H1 (cell line): ENCODE data around the gene SLC25A22. TPM values are rescaled to one million over a fixed set of nuclear protein-coding genes. Genes with fewer than 3 reads are reported as not detected.

Experiments
- CTCF ChIA-PET: fragments of 300-600 bp; sonication (Branson Sonifier 250); formaldehyde crosslinking; loops from one replicate; lab custom pipeline; 2021; ENCODE audit not compliant: partially characterized antibody; lab: Charles Lee
- POLR2A ChIA-PET: fragments of 300-600 bp; sonication (Branson Sonifier 250); formaldehyde crosslinking; loops from one replicate; lab custom pipeline; 2021; ENCODE audit warnings: inconsistent platforms; ENCODE audit not compliant: partially characterized antibody; lab: Charles Lee
- DNase-seq, 2 experiments: peaks; one replicate each; pipeline versions ENCODE4 v3.0.0 to v3.0.0-alpha.2; 2010 to 2022; ENCODE audit warnings: low spot score in 2 of 2, low read depth in 1 of 2, mixed read lengths in 1 of 2
- FAIRE-seq: peaks from 2 replicates; lab custom pipeline; 2011; peaks lifted over from hg19 to GRCh38; lab: Jason Lieb, UNC
- H2AFZ ChIP-seq: 2 replicates; pipeline ENCODE4 v1.8.1; 2012; ENCODE audit warnings: low read length, inconsistent platforms
- H2AK5ac ChIP-seq: 2 replicates; pipeline ENCODE4 v1.6.1; 2013; ENCODE audit warnings: low read depth, low read length
- H2BK120ac ChIP-seq: replicated peaks from 2 replicates; pipeline ENCODE3; 2013; ENCODE audit warnings: low read depth, low read length, inconsistent platforms
- H2BK12ac ChIP-seq: 2 replicates; pipeline ENCODE4 v1.6.1; 2013; ENCODE audit warnings: low read depth, low read length
- H2BK15ac ChIP-seq: 2 replicates; pipeline ENCODE4 v1.6.1; 2013; ENCODE audit warnings: low read length
- H2BK20ac ChIP-seq: 2 replicates; pipeline ENCODE4 v1.6.1; 2013; ENCODE audit warnings: low read length
- H2BK5ac ChIP-seq: 2 replicates; pipeline ENCODE4 v1.6.1; 2013; ENCODE audit warnings: low read depth, low read length
- H3K14ac ChIP-seq: 2 replicates; pipeline ENCODE4 v1.6.1; 2013; ENCODE audit warnings: inconsistent platforms; ENCODE audit not compliant: insufficient read length
- H3K18ac ChIP-seq: 2 replicates; pipeline ENCODE4 v1.6.1; 2013; ENCODE audit warnings: low read length; ENCODE audit errors: extremely low read depth
- H3K23ac ChIP-seq: 2 replicates; pipeline ENCODE4 v1.6.1; 2013; ENCODE audit warnings: inconsistent platforms; ENCODE audit not compliant: insufficient read length
- H3K23me2 ChIP-seq: 2 replicates; pipeline ENCODE4 v1.6.1; 2013; ENCODE audit warnings: low read depth, low read length
- H3K27ac ChIP-seq: 2 replicates; pipeline ENCODE4 v1.6.1; 2011; ENCODE audit warnings: low read depth, low read length, inconsistent platforms
- H3K27me3 ChIP-seq, 4 experiments: replicated peaks in 1 of 4; 1 replicate in 1 of 4; 2 replicates in 3 of 4; pipeline versions ENCODE4 v1.6.1 to v1.8.1; 2011 to 2013; ENCODE audit warnings: low read length in 3 of 4, mild to moderate bottlenecking in 3 of 4, inconsistent platforms in 2 of 4, mixed read lengths in 2 of 4, moderate library complexity in 1 of 4; ENCODE audit not compliant: control insufficient read depth in 3 of 4, insufficient read depth in 3 of 4; ENCODE audit errors: extremely low read depth in 1 of 4
- H3K36me3 ChIP-seq, 4 experiments: 2 replicates each; pipeline versions ENCODE4 v1.6.1 to v1.8.1; 2011 to 2013; ENCODE audit warnings: mild to moderate bottlenecking in 4 of 4, low read length in 3 of 4, moderate library complexity in 2 of 4, control low read depth in 1 of 4, inconsistent platforms in 1 of 4; ENCODE audit not compliant: insufficient read depth in 4 of 4, control insufficient read depth in 2 of 4
- H3K4ac ChIP-seq: replicated peaks from 2 replicates; pipeline ENCODE3; 2013; ENCODE audit warnings: low read length, low read depth, mixed read lengths, inconsistent platforms; ENCODE audit not compliant: insufficient read length
- H3K4me1 ChIP-seq, 4 experiments: replicated peaks in 1 of 4; 1 replicate in 1 of 4; 2 replicates in 3 of 4; pipeline versions ENCODE4 v1.6.1 to v1.8.1; 2011 to 2013; ENCODE audit warnings: low read length in 3 of 4, inconsistent platforms in 2 of 4, mixed read lengths in 1 of 4; ENCODE audit not compliant: insufficient read depth in 4 of 4, control insufficient read depth in 3 of 4
- H3K4me2 ChIP-seq, 2 experiments: 2 replicates each; pipeline versions ENCODE4 v1.6.1 to v1.8.1; 2011 to 2013; ENCODE audit warnings: low read depth in 2 of 2, low read length in 2 of 2, control low read depth in 1 of 2, inconsistent platforms in 1 of 2, mild to moderate bottlenecking in 1 of 2; ENCODE audit not compliant: insufficient read depth in 1 of 2
- H3K4me3 ChIP-seq, 4 experiments: fragments of 200-600, 300-600 bp in 1 of 4; sonication (generic), shearing (Covaris generic), sonication (Bioruptor Twin) in 1 of 4; 2 replicates each; pipeline versions ENCODE4 v1.5.1 to v1.8.1; 2011 to 2016; ENCODE audit warnings: low read length in 4 of 4, low read depth in 3 of 4, control low read depth in 2 of 4, inconsistent platforms in 2 of 4, mild to moderate bottlenecking in 2 of 4, mixed read lengths in 1 of 4, moderate library complexity in 1 of 4; ENCODE audit not compliant: insufficient read depth in 2 of 4; ENCODE audit errors: extremely low read depth in 1 of 4
- H3K56ac ChIP-seq: replicated peaks from 2 replicates; pipeline ENCODE3; 2013; ENCODE audit warnings: low read depth, mild to moderate bottlenecking, mixed read lengths, low read length, inconsistent platforms; ENCODE audit not compliant: insufficient read length
- H3K79me1 ChIP-seq: 2 replicates; pipeline ENCODE4 v1.6.1; 2013; ENCODE audit warnings: low read depth, low read length, control low read depth
- H3K79me2 ChIP-seq, 2 experiments: 2 replicates each; pipeline versions ENCODE4 v1.6.1 to v1.8.1; 2012 to 2013; ENCODE audit warnings: low read length in 2 of 2, mild to moderate bottlenecking in 2 of 2, inconsistent platforms in 1 of 2; ENCODE audit not compliant: insufficient read depth in 2 of 2, control insufficient read depth in 1 of 2
- H3K9ac ChIP-seq, 4 experiments: replicated peaks in 1 of 4; 1 replicate in 1 of 4; 2 replicates in 3 of 4; pipeline versions ENCODE4 v1.6.1 to v1.8.1; 2011 to 2013; ENCODE audit warnings: low read depth in 3 of 4, low read length in 3 of 4, control low read depth in 2 of 4, mild to moderate bottlenecking in 2 of 4, moderate library complexity in 2 of 4, inconsistent platforms in 1 of 4; ENCODE audit errors: extremely low read depth in 1 of 4
- H3K9me3 ChIP-seq, 2 experiments: 2 replicates each; pipeline versions ENCODE4 v1.6.1 to v1.8.1; 2012 to 2013; ENCODE audit warnings: mild to moderate bottlenecking in 2 of 2, moderate library complexity in 2 of 2, control low read depth in 1 of 2, inconsistent platforms in 1 of 2, low read depth in 1 of 2, low read length in 1 of 2, mixed read lengths in 1 of 2; ENCODE audit not compliant: insufficient read depth in 2 of 2
- H4K20me1 ChIP-seq, 2 experiments: replicated peaks in 1 of 2; 2 replicates each; pipeline versions ENCODE3 to v1.8.1; 2011 to 2013; ENCODE audit warnings: inconsistent platforms in 2 of 2, low read length in 2 of 2, mild to moderate bottlenecking in 1 of 2; ENCODE audit not compliant: insufficient read depth in 2 of 2, control insufficient read depth in 1 of 2
- H4K5ac ChIP-seq: 2 replicates; pipeline ENCODE4 v1.6.1; 2013; ENCODE audit warnings: low read length, low read depth, mixed read lengths, inconsistent platforms; ENCODE audit not compliant: insufficient read length
- H4K8ac ChIP-seq: 2 replicates; pipeline ENCODE4 v1.8.0; 2013; ENCODE audit warnings: mild to moderate bottlenecking, moderate library complexity, low read length, inconsistent platforms; ENCODE audit not compliant: insufficient read depth; ENCODE audit errors: extremely low read depth
- H4K91ac ChIP-seq: replicated peaks from 2 replicates; pipeline ENCODE3; 2013; ENCODE audit warnings: low read length, mixed read lengths, inconsistent platforms; ENCODE audit not compliant: insufficient read length
- ATF2 ChIP-seq: IDR thresholded peaks from 2 replicates; pipeline ENCODE4 v1.6.1; 2012; ENCODE audit warnings: low read length, inconsistent platforms
- CREB1 ChIP-seq: IDR thresholded peaks from 2 replicates; pipeline ENCODE4 v1.6.1; 2012; ENCODE audit warnings: inconsistent platforms
- EP300 ChIP-seq, 2 experiments: IDR thresholded peaks; 1 replicate in 1 of 2; 2 replicates in 1 of 2; pipeline ENCODE4 v1.6.1; 2011 to 2012; ENCODE audit warnings: low read depth in 2 of 2, low read length in 2 of 2, mild to moderate bottlenecking in 2 of 2, borderline replicate concordance in 1 of 2, inconsistent platforms in 1 of 2, moderate library complexity in 1 of 2
- EZH2 ChIP-seq: fragments of 200-600 bp; sonication (generic); IDR thresholded peaks from 2 replicates; pipeline ENCODE4 v1.7.1; 2012; ENCODE audit warnings: low read depth, mild to moderate bottlenecking, moderate library complexity, low read length, inconsistent platforms; ENCODE audit not compliant: severe bottlenecking
- NRF1 ChIP-seq: IDR thresholded peaks from 2 replicates; pipeline ENCODE4 v1.6.1; 2011; ENCODE audit warnings: mild to moderate bottlenecking, low read depth, low read length, improper control_type of control experiment
- POU5F1 ChIP-seq: IDR thresholded peaks from 2 replicates; pipeline ENCODE4 v1.6.1; 2011; ENCODE audit warnings: low read depth, mild to moderate bottlenecking, low read length, moderate library complexity
- RFX5 ChIP-seq: IDR thresholded peaks from 2 replicates; pipeline ENCODE4 v1.6.1; 2011; ENCODE audit warnings: low read depth, low read length, improper control_type of control experiment, borderline replicate concordance
- SIX5 ChIP-seq: IDR thresholded peaks from 2 replicates; pipeline ENCODE4 v1.6.1; 2011; ENCODE audit warnings: mild to moderate bottlenecking, low read depth, low read length
- USF2 ChIP-seq: IDR thresholded peaks from 2 replicates; pipeline ENCODE4 v1.6.1; 2011; ENCODE audit warnings: low read length, improper control_type of control experiment
- WGBS, 2 experiments: shearing (Covaris generic) in 1 of 2; methylation state at CpG; one replicate each; pipeline versions ENCODE4 v1.1.6 to v1.1.7; 2013 to 2015; ENCODE audit warnings: low lambda C conversion rate in 2 of 2, mixed read lengths in 2 of 2, inconsistent platforms in 1 of 2, low coverage in 1 of 2, missing lambda C conversion rate in 1 of 2; ENCODE audit not compliant: insufficient replicate concordance in 2 of 2, insufficient coverage in 1 of 2, insufficient read length in 1 of 2; ENCODE audit errors: extremely low coverage in 1 of 2, missing lambda C conversion rate in 1 of 2; 5-methylcytosine and 5-hydroxymethylcytosine counted together
- polyA plus RNA-seq, 7 experiments: library from polyadenylated mRNA; depleted of rRNA in 3 of 7; stranded (reverse) in 5 of 7; unstranded in 2 of 7; fragments of >200 nt in 5 of 7; fragments of 200-250 nt in 2 of 7; gene quantifications; 1 replicate in 5 of 7; 2 replicates in 1 of 7; 4 replicates in 1 of 7; pipeline versions ENCODE4 v1.2.1 to v1.2.3, GENCODE V29; 2011 to 2013; ENCODE audit warnings: missing spikeins in 2 of 7, mixed read lengths in 2 of 7
- total RNA-seq: library from RNA; stranded (reverse); fragmentation: NEBNext Ultra II Directional; extraction: Animal tissue kit (Norgen Biotek cat#: 25700); gene quantifications from 2 replicates; pipeline ENCODE4 v1.2.1, GENCODE V29; 2021

SLC25A22 gene
- total and polyA plus RNA-seq, 2 of the 8 experiments (the other 6 are each of a cell fraction or from before 2014, with no cell fraction given) = 31.5 to 48.0 TPM

GRCh38 chr11:769887-770641, 28.0 kb downstream of the SLC25A22 start:
- Histone ChIP-seq H3K4me2 (no peak overlapping the region), H3K4me3 (no peak overlapping the region), H3K36me3 (peaks cover 8 to 29% (median 23%) of the 10 kb centered on the region in 4 experiments; a peak in 7 of 8 replicates), H3K9me3 (no peaks in the 10 kb centered on the region), H4K5ac (no peak overlapping the region), H3K23me2 (no peaks in the 10 kb centered on the region), H2BK20ac (no peak overlapping the region), H3K23ac (no peak overlapping the region), H4K20me1 (peaks cover 12 to 33% of the 10 kb centered on the region in 2 experiments), H3K4me1 (peaks cover 0 to 4% (median 0%) of the 10 kb centered on the region in 4 experiments; a peak in 3 of 7 replicates), H3K79me2 (peaks cover 1 to 25% of the 10 kb centered on the region in 2 experiments; a peak in 3 of 4 replicates), H2AK5ac (no peak overlapping the region), H2BK12ac (no peak overlapping the region), H3K27ac (no peak overlapping the region), H3K18ac (no peak overlapping the region), H3K14ac (no peak overlapping the region), H3K27me3 (no peaks in the 10 kb centered on the region), H2AFZ (no peak overlapping the region), H3K4ac (no peak overlapping the region), H3K9ac (no peak overlapping the region), H2BK5ac (no peak overlapping the region), H3K56ac (no peak overlapping the region), H3K79me1 (peaks cover 3% of the 10 kb centered on the region; the same call in 1 of the 2 replicates), H4K8ac (no peak overlapping the region), H2BK120ac (no peak overlapping the region), H4K91ac (no peak overlapping the region), H2BK15ac (no peak overlapping the region)
- CTCF ChIA-PET = interaction anchor here (1.3 to 2.6 kb wide), 5 partner anchors 12 to 44 kb away, joined by 3 to 7 read pairs (median 5); no protein-coding TSS in a partner anchor
- POLR2A ChIA-PET = interaction anchor here (1.2 to 35.3 kb wide), 5 partner anchors 13 to 45 kb away, joined by 3 to 636 read pairs (median 4); partner anchors contain the start of gene TALDO1
- DNase-seq (no peak), FAIRE-seq (no peak)
- WGBS, 2 experiments = 91% methylated on average over 23 of the region's 23 CpGs; no CpG with 5 or more reads in 1 of the 2 experiments
- TF ChIP-seq ATF2 (no peak), USF2 (no peak), EP300 (IDR thresholded peaks at IDR 0.05; ENCODE audit: borderline replicate concordance in 1 of 2, low read depth in 2 of 2, low read length in 2 of 2) (no peak), CREB1 (no peak), POU5F1 (no peak), NRF1 (no peak), SIX5 (no peak), EZH2 (no peak), RFX5 (no peak)
